Measurements from ENCODE around the gene UTRN.
A peak's percentile ranks its signal among the peaks of the same experiment; 100 is the strongest.

The UTRN gene

DNA sequence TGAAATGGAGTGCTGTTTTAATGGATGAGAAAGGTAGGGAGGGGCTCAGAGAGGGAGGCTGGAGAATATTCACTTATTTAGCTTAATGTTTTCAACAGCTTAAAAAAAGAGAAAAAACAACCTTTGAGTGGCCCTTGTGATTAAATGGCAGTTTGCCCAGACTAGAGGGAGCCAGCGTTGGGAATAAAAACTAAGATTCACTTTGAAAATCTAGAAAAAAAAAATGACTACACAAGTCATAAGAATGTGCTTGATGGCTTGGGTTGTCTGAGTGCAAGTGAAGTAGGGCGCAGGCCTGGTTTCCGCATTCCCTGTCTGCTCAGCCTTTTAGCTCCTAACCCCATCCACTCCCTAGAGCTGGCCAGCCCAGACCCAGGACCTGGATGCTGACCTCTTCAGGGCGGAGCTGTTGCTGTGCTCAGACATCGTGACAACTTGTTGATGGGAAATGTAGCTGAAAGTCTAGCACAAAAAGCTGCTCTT lies 28.9 kb downstream of the UTRN start:
- no peak for DNase-seq

DNA sequence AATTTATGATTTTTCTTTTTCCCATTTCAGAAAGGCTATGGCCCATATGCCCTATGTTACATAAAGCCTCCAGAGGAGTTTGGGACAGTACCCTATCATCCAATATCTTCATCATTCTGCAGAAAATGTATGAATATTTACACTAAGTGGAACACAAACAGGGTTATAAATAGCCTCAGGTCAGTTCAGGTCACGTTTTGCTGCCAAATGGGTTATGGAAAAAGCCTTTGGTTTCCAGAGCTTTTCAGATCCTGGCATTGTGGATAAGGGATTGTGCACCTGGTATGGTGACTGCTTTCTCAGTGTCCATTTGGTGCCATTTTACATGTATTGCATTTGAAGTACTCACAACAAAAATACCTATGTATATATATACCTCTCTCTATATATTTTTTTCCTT lies 29.4 kb downstream of the UTRN start:
- DNase-seq, result no peak

DNA sequence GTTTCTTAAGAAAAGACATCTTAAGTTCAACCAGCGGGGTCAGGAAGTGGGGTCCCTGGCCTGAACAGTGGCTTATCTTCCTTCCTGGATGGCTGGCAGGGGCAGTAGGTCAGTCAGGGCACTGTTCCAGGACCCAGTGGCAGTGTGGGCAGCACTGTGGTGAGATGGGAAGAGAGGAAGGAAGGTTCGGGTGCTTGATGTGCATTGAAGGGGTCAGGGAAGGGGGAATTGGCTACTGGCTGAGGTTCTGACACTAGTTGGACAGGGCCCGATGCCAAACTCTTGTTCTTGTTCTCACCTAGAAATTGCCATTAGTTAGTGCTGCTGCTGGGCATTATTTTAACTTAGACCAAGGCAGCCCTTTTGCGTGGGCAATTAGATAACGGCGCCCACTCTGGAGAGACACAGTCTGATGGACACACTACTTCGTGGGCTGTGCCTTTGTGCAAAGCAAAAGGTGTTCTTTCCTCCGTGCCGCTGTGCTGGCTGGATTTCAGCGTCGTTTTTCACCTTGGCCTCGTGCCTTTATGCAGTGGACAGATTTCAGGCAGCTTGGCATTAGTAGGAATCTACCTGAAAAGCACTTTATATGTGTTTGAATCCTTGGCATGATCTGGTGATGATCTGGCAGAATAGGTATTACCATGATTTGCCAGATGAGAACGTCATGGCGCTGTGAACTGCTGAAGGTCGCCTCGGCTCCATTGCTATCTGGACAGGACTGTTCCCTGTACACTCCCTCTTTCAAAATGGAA lies 30.3 kb downstream of the UTRN start:
- no peak for DNase-seq

DNA sequence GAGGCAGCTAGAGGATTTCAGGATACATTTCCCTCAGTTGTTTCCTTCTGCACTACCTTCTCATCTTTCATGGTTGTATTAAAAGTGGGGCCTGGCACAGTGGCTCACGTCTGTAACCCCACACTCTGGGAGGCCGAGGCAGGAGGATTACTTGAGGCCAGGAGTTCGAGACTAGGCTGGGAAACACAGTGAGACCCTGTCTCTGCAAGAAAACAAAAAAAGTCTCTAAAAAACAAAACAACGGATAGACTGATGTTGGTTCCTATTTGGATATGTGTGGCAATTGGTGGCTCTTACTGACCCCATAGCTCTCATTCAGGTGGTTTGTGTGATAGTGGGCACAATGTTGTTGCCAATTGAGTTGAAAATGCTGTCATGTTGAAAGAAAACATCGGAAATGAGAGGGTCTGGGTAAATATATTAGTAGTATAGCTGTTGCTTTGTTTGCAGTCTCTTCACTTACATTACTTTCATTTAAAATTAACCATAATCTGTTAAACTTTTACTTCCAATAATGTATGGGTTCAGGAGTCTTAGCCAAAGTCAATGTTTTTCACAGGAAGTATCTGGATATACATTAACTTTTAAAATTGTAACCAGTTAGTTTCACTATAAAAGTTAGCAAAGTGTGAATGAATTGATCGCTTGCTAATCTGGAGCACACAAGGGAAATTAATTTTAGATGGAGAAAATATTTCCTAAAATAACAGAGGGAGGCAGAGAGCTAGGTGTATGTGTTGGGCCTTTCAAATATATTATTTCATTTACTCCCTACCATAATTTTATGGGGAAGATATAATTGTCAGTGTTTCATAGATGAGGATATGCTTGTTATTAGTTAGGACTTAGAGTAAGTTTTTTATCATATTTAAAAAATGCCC lies 31.1 kb downstream of the UTRN start:
- DNase-seq, result no peak

DNA sequence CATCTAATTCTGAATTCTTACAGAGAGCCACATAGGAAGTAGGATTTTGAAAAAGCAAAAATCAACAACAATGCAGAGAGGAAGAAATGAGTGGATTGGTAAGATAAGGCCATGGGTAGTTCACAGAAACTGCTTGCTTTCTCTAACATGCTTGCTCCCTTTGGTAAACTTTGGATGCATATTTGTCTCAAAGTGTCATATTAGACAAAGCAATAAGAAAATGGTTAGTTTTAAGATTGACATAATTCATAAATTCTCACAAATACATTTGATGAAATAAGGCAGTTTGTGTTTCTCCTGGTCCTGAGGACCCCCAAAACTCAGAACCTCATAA lies 31.7 kb downstream of the UTRN start:
- no peak for DNase-seq

DNA sequence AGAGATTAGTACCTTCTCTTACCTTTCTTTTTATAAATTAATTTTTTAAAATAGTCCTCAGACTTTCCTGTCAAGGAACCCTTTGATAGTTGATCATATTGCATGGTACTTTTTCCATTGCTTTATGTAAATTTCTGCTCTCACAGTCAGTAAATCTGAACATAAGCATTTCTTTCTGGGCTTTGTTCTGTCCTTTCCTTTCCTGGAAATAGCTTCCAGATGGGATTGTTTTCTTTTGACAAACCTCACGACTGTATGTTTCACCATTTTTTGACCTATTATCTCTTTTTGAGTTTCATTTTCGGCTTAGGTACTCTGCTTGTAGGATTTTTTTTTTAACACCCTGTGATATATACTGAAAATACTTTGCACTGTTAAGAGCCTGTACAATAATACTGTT lies 32.6 kb downstream of the UTRN start:
- DNase-seq, result no peak

DNA sequence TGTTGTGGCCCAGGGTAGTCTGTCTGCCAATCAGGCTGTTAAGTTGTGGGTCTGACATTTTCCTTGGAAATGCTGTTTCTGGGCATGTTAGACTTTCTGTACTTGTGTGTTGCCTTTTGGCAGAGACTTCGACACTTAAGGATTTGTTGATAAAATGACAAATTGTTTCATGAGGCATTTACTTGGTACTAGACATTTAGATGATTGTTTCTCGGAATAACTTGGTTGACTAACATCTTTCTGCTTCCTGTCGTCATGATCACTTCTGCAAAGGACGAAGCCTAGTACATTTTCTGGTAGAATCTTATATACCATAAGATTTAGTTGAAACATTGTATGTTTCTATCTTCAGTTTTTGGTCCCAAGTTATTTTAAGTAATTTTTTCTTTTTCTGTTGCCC lies 34.1 kb downstream of the UTRN start:
- DNase-seq, result no peak

DNA sequence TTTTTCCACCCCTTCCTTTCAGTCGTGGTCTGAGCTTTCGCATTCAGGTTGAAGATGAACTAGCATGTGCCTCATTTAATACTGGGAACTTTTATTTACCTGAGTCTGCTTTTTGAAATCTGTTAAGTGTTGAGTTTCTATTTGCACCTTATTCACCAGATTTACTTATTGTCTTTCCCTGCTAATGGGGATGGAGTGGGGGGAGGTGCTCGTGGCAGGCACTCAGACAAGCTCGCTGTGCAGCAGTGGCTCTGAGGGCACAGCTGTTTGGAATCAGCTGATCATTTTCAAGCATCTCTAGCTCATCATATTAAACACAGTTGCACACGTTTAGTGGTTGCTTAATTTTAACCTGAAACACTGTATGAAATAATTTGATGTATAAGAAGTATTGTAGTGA lies 35.6 kb downstream of the UTRN start:
- DNase-seq, result no peak

DNA sequence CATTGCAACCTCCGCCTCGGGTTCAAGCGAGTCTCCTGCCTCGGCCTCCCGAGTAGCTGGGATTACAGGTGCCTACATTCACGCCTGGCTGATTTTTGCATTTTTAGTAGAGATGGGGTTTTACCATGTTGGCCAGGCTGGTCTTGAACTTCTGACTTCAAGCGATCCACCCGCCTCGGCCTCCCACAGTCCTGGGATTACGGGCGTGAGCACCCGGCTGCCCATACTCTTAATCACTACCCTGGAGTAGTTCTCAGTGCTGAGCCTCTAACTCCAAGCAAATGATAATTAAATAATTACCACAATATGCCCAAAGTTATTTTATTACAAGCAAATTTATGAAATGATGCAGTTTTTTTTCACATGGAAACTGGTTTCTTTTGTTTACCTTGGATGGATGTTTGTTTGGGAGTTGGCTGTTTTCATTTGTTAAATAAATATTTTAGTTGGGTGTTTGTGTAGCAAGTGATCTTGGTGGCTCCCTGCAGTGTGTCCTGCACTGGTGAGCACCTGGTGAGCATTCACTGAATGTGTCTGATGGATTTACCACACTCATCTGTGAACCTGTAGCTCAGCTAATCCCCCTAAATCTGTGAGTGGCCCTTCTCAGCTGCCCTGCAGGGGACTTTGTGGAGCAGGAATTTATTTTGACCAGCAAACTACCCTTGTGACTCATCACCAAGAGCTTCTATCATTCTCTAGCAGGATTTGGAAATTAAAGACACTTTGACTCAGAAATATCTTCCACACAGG lies 36.9 kb downstream of the UTRN start:
- DNase-seq, result no peak

DNA sequence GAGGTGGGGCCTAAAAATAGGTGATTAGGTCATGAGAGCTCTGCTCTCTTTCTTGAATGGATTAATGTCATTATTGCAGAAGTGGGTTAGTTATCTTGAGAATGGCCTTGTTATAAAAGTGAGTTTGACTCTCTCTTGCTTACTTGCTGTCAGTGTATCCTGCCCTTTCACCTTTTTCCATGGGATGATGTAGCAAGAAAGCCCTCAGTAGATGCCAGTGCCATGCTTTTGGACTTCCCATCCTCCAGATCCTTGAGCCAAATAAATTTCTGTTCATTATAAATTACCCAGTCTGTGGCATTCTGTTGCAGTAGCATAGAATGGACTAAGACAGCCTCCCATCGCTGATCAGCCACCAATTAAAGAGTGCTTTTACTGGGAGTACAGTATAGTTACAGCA lies 40.1 kb downstream of the UTRN start:
- DNase-seq, result no peak

DNA sequence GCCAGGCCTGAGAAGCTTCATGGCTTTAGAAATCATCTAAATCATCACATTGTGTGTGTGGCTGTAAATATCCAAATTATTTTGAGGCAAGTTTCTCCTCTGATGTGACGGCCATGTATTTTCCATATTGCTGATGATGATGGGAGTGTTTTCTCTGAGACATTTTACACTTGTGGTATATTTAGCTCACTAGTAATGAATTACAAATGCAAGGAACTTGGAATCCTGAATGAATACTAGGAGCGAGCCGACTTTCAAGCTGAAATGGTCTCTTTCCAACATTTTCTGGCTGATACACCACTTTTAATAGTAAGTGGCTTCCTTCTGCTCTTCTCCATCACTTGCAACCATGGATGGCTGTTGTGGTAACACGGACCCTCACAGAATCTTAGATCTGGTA lies 41.3 kb downstream of the UTRN start:
- DNase-seq, result no peak

DNA sequence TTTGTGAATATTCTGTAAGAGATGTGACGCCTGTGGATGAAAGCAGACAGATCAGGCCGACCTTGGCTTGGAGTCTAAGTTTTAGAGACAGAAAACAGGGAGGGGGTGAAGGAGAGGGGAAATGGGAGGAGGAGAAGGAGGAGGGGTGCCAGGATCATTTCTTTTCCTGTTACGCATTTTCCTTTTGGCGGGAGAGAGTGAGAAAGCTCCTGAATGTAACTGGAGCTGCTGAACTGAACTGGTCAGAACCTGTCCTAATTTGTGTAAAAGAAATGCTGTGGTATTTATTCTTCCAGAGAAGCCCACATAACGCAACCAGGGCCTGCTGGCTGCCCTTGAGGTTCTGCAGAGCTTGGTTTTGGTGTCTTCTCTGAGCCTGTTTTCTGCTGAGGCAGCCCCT lies 41.9 kb downstream of the UTRN start:
- DNase-seq, result no peak

DNA sequence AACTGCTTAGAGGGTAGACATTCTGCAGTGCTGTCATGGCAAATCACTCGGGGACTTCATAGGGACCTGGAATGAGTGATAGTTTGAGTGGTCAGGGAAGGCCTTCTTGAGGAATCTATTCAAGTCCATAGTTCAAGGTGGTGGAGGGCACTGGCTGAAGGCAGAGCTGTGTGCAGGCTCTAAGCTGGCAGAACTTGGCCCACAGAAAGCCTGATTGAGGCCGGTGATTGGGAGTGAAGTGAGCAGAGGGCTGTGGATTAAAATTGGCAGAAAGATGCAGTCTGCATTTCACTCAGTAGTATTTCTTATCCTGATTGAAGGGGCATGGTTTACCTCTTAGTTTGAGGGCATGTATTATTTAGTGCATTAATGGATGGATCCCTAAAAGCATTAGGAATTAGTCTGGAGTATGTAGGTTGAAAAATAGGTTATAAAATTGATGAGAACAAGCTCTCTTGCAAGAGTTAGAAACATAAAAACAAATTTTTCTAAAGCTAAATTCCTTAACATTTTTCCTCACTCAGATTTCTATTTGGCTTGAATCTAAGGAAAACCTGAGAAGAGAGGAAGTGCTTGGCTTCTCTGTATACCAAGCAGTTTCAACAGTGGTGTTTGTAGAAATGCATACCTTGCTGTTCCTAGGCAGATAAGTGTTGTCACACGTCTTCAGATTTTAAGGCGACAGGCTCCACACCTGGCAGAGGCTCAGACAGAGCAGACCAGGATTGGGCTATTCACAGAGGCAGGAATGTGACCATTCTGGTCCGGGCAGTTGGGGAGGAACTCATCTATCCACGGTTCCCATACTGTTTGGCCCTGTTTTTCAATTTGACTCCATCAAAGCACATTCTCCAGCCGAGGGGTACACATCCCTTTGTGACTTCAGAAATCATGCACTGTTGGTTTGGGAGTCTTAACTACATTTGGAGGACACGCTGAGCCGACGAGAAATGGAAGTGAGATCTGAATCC lies 45.2 kb downstream of the UTRN start:
- no peak for DNase-seq

DNA sequence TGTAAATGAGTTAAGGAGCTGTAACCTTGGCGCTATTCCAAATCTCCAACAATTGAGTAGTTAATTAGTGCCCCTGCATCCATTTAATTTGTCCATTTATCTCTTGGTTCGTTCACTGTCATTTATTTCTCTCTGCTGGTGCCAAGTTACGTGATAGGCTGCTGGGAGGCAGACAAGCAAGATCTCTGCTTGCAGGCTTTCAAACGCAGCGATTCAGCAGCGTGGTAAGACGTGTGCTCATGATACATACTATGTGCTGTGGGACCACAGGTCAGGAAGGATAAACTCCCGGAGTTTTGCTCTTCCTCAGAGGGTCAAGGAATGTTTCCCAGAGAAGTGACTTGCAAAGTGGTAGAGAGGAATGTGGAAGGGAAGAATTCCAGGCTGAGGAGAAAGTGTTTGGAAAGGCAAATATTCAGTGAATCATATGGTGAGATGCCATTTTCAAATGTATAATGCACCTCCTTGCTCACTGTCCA lies 46.4 kb downstream of the UTRN start:
- no peak for DNase-seq

DNA sequence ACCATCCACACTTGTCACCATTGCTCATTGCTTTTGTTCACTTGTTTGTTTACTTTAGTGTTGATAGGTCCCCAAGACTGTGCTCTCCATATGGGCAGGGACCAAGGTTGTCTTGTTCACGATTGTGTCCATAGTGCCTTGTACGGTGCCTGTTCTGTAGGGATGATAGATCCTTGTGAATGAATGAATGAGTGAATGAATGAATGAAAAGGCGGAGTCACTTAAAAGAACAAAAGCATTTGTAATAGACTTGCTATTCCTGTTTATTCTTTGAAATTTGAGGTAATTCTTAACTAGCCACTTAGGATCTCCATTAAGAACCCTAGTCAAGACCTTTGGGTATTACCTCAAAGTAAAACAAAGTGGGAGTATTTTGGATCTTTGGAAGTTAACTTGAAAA lies 47.0 kb downstream of the UTRN start:
- no peak for DNase-seq

DNA sequence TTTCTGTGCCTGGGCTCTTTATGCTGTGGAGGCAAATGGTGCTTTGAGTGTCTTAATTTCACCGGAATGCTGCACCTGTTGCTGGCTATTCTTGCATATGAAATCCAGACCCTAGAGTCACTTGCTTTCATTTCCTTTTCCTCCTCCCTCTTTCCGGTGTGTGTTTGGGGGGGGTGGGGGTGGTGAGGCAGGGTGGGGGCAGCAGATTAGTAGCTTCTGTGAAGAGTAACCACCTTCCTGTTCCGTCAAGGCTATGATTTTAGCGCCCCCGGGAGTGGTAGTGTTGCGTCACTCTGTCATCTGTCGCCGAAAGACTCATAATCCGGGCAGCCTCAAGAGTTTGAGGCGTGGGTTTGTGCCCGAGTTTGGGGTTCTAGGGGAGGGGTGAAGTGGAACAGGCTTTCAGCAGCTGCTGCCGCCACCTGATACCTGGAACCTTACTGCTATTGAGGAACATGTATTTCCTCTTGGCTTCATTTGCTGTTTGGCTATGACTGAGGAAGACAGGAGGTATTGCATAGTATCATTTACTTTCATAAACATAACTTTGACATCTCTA lies 49.1 kb downstream of the UTRN start:
- peak; percentile 85 for DNase-seq

All from activated effector memory CD4-positive, alpha-beta T cell treated with anti-CD3 and anti-CD28 coated beads, Interleukin-2, amount 50 U/mL, for 16 hours (primary cell).